HUDEP-2 (cell line): ENCODE measurements around the gene ZNF546.
"Not testable (repeated sequence)": the region's sequence is repeated elsewhere in the genome, so short reads cannot be mapped to it uniquely, and the experiment has no call there.

Experiments used
- DNase-seq, 76 experiments: peaks; one replicate each; lab custom pipeline; 2025; ENCODE audit not compliant: unreplicated experiment in 76 of 76; lab: John Stamatoyannopoulos, UW

Gene ZNF546

DNA sequence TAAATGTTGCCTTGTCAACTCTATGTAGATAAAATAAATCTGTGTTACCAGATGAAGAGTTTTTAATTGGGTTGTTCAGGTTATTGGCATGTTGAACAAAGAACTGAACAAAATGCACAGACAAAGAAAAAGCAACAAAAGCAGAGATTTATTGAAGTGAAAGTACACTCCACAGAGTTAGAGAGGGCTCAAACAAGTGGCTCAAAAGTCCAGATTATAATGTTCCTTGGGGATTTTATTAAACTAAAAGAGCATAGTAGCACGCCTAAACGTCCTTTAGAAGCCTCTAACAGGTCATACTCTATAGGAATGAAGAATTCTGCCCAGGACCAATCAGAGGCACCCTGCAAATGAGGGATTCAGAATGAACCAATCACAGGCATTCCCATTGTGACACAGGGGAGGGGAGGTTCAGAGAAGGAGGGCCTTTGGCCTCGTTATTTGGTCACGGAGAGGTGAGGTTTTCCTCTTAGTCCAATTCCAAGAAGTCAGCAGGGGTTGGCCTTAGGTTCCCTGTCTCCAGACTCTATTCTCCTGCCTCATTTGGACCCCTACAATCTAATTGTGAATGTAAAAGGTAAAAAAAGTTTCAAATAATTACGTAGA, 13.1 kb upstream of the ZNF546 start:
- no peak for DNase-seq

GRCh38 chr19:39986643-39987042, 10.2 kb upstream of the ZNF546 start:
- no peak for DNase-seq

GRCh38 chr19:39987167-39987566, 9.7 kb upstream of the ZNF546 start:
- DNase-seq, result no peak

GRCh38 chr19:39987596-39987995, 9.3 kb upstream of the ZNF546 start:
- no peak for DNase-seq

DNA sequence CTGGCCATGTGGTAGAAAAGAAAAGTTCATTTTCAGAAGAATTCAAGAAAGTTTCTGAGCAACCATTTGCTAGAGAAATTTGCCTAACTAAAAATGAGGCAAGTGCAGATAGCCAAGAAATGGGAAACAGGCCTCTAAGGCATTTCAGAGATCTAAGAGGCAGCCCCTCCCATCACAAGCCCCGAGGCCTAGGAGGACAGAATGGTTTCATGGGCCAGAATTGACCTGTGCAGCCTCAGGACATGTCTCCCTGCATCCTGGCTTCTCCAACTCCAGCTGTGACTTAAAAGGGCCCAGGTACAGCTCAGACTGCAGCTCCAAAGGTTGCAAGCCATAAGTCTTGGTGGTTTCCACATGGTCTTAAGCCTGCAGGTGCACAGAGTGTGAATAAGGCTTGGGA, 3.3 kb upstream of the ZNF546 start:
- no peak for DNase-seq

DNA sequence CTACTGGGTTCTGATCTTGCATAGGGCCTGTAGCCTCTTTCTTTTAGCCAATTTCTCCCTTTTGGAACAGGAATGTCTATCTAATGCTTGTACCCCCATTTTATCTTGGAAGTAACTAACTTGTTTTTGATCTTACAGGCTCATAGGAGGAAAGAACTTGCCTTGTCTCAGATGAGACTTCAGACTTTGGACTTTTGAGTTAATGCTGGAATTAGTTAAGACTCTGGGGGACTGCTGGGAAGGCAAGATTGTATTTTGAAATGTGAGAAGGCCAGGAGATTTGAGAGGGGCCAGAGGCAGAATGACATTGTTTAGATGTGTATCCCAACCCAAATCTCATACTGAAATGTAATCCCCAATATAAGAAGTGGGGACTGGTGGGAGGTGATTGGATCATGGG, 2.5 kb upstream of the ZNF546 start:
- DNase-seq, result no peak

GRCh38 chr19:39995794-39996193, 1.1 kb upstream of the ZNF546 start:
- DNase-seq, result no peak

- peak in 11 of 76 experiments; percentile 22 to 59 (median 40) for DNase-seq
Measured at GRCh38 chr19:39996218-39996810, 546 bp upstream of the ZNF546 start.

- DNase-seq, result no peak
Measured at GRCh38 chr19:39997638-39998216, 867 bp downstream of the ZNF546 start.

DNA sequence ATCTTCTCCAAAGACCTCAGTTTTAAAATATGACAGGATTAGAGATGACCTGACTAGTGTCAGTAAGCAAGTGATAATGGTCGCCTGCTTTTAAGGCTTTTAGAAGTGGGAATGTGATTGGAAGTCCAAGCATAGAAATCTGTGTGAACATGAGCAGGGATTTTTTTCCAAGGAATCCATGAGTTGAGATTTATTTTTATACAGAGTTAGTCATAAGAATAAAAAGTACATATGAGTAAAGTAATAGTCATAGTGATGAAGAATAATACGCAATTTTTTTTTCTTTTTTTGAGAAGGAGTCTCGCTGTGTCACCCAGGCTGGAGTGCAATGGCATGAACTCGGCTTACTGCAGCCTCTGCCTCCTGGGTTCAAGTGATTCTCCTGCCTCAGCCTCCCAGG, 1.6 kb downstream of the ZNF546 start:
- no peak for DNase-seq

DNA sequence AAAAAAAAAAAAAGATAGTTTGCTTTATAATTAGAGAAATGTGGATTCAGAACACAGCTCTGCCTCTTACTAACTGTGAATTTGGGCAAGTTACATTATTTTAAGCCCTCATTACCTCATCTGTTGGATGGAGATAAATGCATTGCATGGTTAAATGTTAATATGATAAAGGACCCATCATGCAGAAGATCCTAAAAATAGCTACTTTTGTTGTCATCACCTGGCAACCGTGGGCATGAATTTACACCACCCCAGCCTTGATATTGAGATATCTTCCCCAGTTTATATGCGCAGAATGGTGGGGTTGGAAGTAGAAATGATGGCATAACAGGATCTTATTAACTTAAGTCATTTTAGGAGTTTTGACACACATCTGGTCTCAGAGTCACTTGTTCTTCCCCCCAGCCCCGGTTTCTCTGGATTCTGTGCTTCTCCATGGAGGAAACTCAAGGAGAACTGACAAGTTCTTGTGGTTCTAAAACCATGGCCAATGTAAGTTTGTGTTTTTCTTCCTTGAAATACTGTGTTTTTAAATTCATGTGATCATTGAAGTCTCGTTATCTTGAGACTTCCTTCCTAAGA, 8.9 kb downstream of the ZNF546 start:
- DNase-seq, result peak in 3 of 76 experiments; percentile 1 to 5 (median 2)

- DNase-seq, result no peak
Measured at GRCh38 chr19:40006273-40006691, 9.4 kb downstream of the ZNF546 start.

GRCh38 chr19:40009674-40010073, 12.8 kb downstream of the ZNF546 start:
- no peak for DNase-seq

DNA sequence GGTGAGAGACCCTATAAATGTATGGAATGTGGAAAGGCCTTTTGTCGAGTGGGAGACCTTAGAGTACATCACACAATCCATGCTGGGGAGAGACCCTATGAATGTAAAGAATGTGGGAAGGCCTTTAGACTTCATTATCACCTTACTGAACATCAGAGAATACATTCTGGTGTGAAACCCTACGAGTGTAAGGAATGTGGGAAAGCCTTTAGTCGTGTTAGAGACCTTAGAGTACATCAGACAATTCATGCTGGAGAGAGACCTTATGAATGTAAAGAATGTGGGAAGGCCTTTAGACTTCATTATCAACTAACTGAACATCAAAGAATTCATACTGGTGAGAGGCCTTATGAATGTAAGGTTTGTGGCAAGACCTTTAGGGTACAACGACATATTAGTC, 17.1 kb downstream of the ZNF546 start:
- no peak for DNase-seq

DNA sequence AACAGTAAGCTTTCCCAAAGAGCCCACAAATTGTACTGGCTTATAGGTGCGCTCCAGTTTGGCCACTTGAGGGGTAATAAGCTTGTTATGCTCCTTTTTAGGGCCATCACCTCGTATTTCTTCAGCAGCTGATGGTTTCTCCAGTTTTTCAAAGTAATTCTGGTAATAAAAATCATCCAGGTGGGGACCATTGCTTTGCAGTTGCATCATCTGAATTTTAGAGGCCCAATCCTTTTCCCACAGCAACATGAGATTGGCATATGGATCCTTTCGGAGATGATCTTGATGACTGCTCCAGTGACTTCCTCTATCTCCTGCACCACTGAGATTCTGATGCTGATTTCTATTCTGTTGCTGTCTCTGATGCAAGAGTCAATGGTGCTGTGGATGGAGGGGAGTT, 27.1 kb downstream of the ZNF546 start:
- no peak for DNase-seq

DNA sequence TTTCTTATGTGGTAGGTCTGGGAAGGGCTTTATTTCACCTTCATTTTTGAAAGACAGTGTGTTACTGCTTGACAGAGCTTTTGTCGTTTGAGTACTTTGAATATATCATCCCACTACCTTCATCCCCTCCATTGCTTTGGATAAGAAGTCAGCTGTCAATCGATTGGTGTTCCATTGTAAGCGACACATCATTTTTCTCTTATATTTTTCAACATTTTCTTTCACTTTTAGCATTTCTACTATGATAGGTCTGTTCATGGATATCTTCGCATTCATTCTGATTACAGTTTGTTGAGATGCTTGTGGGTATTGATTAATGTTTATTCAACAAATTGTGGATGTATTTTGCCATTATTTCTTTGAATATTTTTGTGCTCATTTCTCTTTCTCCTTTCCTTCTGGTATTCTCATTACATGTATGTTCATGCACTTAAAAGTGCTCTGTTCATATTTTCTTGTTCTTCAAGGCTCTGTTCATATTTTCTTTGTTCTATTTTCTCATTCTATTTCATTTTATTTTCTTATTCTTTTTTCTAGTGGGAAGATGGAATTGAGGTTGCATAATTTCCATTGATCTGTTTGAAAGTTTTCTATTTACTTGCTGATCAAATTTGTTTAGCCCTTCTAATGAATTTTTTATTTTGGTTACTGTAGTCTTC, 29.2 kb downstream of the ZNF546 start:
- no peak for DNase-seq

DNA sequence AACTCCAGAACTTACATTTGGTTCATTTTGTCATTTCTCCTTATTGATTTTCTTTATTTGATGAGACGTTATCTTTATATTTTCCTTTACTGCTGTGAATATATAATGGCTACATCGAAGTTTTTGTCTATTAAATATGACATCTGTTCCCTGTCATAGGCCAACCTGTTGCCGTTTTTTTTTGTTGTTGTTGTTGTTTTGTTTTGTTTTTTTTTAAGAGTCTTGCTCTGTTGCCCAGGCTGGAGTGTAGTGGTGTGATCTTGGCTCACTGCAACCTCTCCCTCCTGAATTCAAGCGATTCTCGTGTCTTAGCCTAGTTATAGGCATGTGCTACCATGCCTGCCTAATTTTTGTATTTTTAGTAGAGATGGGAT, 29.7 kb downstream of the ZNF546 start:
- DNase-seq, result no peak

- DNase-seq, result no peak
Measured at GRCh38 chr19:40033989-40034560, 37.2 kb downstream of the ZNF546 start.

DNA sequence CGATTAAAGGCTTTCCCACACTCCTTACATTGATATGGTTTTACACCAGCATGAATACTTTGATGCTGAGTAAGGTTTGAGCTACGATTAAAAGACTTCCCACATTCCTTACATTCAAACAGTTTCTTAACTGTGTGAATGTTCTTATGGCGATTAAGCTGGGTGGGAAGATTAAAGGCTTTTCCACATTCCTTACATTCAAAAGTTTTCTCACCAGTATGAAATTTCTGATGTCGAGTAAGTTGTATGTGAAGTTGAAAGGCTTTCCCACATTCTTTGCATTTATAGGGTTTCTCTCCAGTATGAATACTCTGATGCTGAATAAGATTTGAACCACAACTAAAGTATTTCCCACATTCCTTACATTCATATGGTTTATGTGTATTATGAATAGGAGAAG, 39.1 kb downstream of the ZNF546 start:
- DNase-seq, result no peak

- DNase-seq, result not testable (repeated sequence)
Measured at GRCh38 chr19:40038047-40038446, 41.2 kb downstream of the ZNF546 start.

- not testable (repeated sequence) for DNase-seq
Measured at GRCh38 chr19:40041718-40042117, 44.9 kb downstream of the ZNF546 start.
